ENCODE data around the gene CECR2. TPM values are rescaled to one million over a fixed set of nuclear protein-coding genes. Genes with fewer than 3 reads are reported as not detected.

CECR2 gene
- total and polyA plus RNA-seq, 2 donors, result 0.27 to 0.42 TPM

DNA sequence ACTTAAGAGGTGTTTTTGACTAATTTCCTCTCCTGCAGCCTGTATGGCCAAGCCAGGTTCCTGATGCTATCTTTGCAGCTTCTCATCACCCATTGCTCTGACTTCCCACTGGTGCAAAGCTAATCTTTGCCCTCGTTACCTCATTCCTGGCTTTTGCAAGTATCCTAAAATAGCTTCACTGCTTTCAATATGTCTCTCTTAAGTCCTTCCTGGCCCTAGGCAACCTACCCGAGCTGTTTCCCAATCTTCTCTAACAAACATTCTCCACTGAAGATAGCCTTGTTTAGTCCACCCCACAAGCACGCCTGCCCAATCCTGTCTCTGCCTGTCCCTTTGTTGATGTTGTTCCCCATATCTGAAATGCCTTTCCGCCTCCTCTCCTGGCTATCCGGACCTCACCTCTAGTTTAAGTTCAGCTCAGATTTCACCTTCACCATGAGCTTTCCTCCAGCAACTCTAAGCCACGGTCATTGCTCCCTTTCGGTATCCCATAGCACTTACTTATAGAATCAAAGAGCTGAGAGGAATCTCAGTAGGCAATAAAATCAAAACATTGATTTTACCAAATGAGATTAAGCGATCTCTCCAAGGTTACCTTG lies 30.1 kb upstream of the CECR2 start:
- H3K27me3 ChIP-seq (ENCODE audit: control insufficient read depth in 2 of 2, insufficient read depth in 1 of 2, low read length in 1 of 2), result peaks cover 0 to 2% of the 10 kb centered on the region in 2 donors
- 92% methylated on average over 8 of the region's 8 CpGs for WGBS
- H3K36me3 ChIP-seq (ENCODE audit: control insufficient read depth in 2 of 2, insufficient read depth in 2 of 2, low read length in 1 of 2), result no peaks in the 10 kb centered on the region
- no peak for DNase-seq (ENCODE audit: low read depth in 6 of 9, low spot score in 9 of 9)
- no peak overlapping the region for H3K4me3 ChIP-seq (ENCODE audit: low read length in 2 of 2)
- no peaks in the 10 kb centered on the region for H3K9me3 ChIP-seq (ENCODE audit: control insufficient read depth in 2 of 2, insufficient read depth in 1 of 2, low read length in 1 of 2)
- no peak overlapping the region for H3K27ac ChIP-seq (ENCODE audit: low read depth in 1 of 2, low read length in 1 of 2)
- H3K4me1 ChIP-seq (ENCODE audit: control insufficient read depth in 2 of 2, insufficient read depth in 2 of 2, low read length in 2 of 2), result no peaks in the 10 kb centered on the region

DNA sequence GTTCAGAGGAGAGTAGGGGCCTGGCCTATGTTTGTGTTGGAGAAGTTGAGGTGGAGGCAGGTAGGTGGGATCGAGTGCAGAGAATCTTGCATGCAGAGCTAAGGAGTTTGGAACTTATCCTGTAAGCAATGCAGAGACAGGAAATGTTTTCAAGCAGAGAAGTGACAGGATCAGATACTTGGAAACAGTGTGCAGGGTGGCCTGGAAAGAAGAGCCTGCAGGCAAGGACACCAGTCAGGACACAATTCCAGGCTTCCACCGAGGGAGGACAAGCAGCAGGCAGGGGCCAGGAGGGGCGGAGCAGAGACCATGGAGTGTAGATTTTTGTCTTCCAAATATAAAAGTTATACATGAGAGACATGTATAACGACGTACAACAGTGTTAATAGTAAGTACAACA lies 26.9 kb upstream of the CECR2 start:
- 94% methylated on average over 5 of the region's 5 CpGs for WGBS
- no peaks in the 10 kb centered on the region for H3K4me1 ChIP-seq (ENCODE audit: control insufficient read depth in 2 of 2, insufficient read depth in 2 of 2, low read length in 2 of 2)
- no peak overlapping the region for H3K4me3 ChIP-seq (ENCODE audit: low read length in 2 of 2)
- H3K27ac ChIP-seq (ENCODE audit: low read depth in 1 of 2, low read length in 1 of 2), result no peak overlapping the region
- no peak for DNase-seq (ENCODE audit: low read depth in 6 of 9, low spot score in 9 of 9)
- no peaks in the 10 kb centered on the region for H3K9me3 ChIP-seq (ENCODE audit: control insufficient read depth in 2 of 2, insufficient read depth in 1 of 2, low read length in 1 of 2)
- H3K36me3 ChIP-seq (ENCODE audit: control insufficient read depth in 2 of 2, insufficient read depth in 2 of 2, low read length in 1 of 2), result no peaks in the 10 kb centered on the region
- H3K27me3 ChIP-seq (ENCODE audit: control insufficient read depth in 2 of 2, insufficient read depth in 1 of 2, low read length in 1 of 2), result peaks cover 0 to 2% of the 10 kb centered on the region in 2 donors

DNA sequence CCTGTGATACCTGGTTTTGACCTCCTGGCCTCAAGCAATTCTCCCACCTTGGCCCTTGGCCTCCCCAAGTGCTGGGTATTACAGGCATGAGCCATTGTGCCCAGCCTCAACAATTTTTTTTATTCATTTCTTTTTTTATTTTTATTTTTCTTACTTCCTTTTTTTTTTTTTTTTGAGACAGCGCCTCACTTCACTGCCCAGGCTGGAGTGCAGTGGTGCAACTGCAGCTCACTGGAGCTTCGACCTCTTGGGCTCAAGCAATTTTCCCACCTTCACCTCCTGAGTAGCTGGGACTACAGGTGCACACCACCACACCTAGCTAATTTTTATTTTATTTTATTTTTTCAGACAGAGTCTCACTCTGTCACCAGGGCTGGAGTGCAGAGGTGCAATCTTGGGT lies 25.5 kb upstream of the CECR2 start:
- H3K4me1 ChIP-seq (ENCODE audit: control insufficient read depth in 2 of 2, insufficient read depth in 2 of 2, low read length in 2 of 2), result no peaks in the 10 kb centered on the region
- no peaks in the 10 kb centered on the region for H3K27me3 ChIP-seq (ENCODE audit: control insufficient read depth in 2 of 2, insufficient read depth in 1 of 2, low read length in 1 of 2)
- H3K9me3 ChIP-seq (ENCODE audit: control insufficient read depth in 2 of 2, insufficient read depth in 1 of 2, low read length in 1 of 2), result no peaks in the 10 kb centered on the region
- DNase-seq (ENCODE audit: low read depth in 6 of 9, low spot score in 9 of 9), result no peak
- H3K4me3 ChIP-seq (ENCODE audit: low read length in 2 of 2), result no peak overlapping the region
- WGBS, result 91% methylated on average over 2 of the region's 2 CpGs
- H3K36me3 ChIP-seq (ENCODE audit: control insufficient read depth in 2 of 2, insufficient read depth in 2 of 2, low read length in 1 of 2), result no peaks in the 10 kb centered on the region
- no peak overlapping the region for H3K27ac ChIP-seq (ENCODE audit: low read depth in 1 of 2, low read length in 1 of 2)

DNA sequence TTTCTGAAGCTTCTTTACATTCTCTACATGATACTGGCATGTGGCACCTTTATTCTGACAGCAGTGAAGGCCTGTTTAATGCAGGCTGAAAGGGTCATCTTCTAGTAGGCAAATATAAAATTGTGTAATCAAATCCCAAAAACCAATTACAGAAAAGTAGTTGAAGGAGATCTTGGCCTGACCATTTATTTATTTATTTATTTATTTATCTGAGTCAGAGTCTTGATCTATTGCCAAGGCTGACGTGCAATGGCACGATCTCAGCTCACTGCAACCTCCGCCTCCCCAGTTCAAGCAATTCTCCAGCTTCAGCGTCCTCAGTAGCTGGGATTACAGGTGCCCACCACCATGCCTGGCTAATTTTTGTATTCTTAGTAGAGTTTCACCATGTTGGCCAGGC lies 22.7 kb upstream of the CECR2 start:
- H3K4me1 ChIP-seq (ENCODE audit: control insufficient read depth in 2 of 2, insufficient read depth in 2 of 2, low read length in 2 of 2), result no peaks in the 10 kb centered on the region
- 92% methylated on average over 4 of the region's 4 CpGs for WGBS
- H3K36me3 ChIP-seq (ENCODE audit: control insufficient read depth in 2 of 2, insufficient read depth in 2 of 2, low read length in 1 of 2), result no peaks in the 10 kb centered on the region
- no peaks in the 10 kb centered on the region for H3K9me3 ChIP-seq (ENCODE audit: control insufficient read depth in 2 of 2, insufficient read depth in 1 of 2, low read length in 1 of 2)
- no peak for DNase-seq (ENCODE audit: low read depth in 6 of 9, low spot score in 9 of 9)
- no peak overlapping the region for H3K4me3 ChIP-seq (ENCODE audit: low read length in 2 of 2)
- H3K27ac ChIP-seq (ENCODE audit: low read depth in 1 of 2, low read length in 1 of 2), result no peak overlapping the region
- peaks cover 2 to 3% of the 10 kb centered on the region in 2 donors for H3K27me3 ChIP-seq (ENCODE audit: control insufficient read depth in 2 of 2, insufficient read depth in 1 of 2, low read length in 1 of 2)

DNA sequence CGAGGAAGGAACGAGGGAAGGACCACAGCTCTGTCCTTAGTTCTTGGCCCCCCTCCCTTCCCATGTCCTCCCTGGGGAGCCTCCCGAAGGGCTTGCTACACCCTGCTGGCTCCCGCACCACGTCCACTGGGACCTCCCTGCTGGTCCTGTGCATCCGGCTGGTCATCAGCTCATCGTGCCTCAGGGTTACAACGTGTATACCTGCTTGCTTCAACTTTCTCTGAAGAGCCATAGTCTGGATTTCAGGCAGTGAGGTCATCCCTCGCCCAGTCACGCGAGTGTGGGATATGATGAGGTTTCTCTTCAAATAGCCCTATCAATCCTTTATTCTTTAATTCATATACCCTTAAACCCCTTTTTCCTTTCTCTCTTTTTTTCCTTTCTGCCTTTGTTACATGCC lies 21.5 kb upstream of the CECR2 start:
- no peak for DNase-seq (ENCODE audit: low read depth in 6 of 9, low spot score in 9 of 9)
- Histone ChIP-seq H3K27ac (ENCODE audit: low read depth in 1 of 2, low read length in 1 of 2) (no peak overlapping the region), H3K9me3 (ENCODE audit: control insufficient read depth in 2 of 2, insufficient read depth in 1 of 2, low read length in 1 of 2) (no peaks in the 10 kb centered on the region), H3K36me3 (ENCODE audit: control insufficient read depth in 2 of 2, insufficient read depth in 2 of 2, low read length in 1 of 2) (no peaks in the 10 kb centered on the region), H3K4me3 (ENCODE audit: low read length in 2 of 2) (no peak overlapping the region), H3K27me3 (ENCODE audit: control insufficient read depth in 2 of 2, insufficient read depth in 1 of 2, low read length in 1 of 2) (peaks cover 2 to 3% of the 10 kb centered on the region in 2 donors), H3K4me1 (ENCODE audit: control insufficient read depth in 2 of 2, insufficient read depth in 2 of 2, low read length in 2 of 2) (no peaks in the 10 kb centered on the region)
- WGBS, result 95% methylated on average over 11 of the region's 11 CpGs

DNA sequence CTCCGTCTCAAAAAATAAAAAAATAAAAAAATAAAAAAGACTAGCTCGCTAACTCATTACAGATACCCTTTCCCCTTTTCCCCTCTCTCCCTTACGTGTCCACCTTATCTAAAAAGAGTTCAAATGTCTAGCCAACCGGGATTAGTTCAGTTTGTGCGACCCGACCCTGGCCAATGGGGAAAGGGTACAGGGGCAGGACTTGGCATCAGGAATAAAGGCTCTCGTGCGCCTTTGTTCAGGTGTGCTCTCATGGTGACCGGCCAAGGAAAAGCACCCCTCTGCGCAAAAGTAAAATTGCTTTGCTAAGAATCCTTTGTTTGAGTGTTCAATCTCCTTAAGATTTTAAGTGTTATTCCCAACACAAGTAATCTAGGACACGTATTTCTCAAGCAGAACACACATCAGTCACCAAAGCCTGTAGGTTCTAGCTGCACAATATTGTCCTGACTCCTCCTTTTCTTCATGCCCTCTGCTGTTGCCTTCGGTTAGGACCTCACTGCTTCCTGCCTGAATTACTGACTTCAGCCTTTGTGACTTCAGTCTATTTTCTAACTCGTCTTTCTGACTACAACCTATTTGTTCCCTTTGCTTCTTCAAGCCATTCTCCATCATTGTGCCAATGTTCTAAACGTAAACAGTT lies 20.7 kb upstream of the CECR2 start:
- Histone ChIP-seq H3K9me3 (ENCODE audit: control insufficient read depth in 2 of 2, insufficient read depth in 1 of 2, low read length in 1 of 2) (no peaks in the 10 kb centered on the region), H3K4me3 (ENCODE audit: low read length in 2 of 2) (no peak overlapping the region), H3K27ac (ENCODE audit: low read depth in 1 of 2, low read length in 1 of 2) (no peak overlapping the region), H3K27me3 (ENCODE audit: control insufficient read depth in 2 of 2, insufficient read depth in 1 of 2, low read length in 1 of 2) (peaks cover 2 to 3% of the 10 kb centered on the region in 2 donors), H3K36me3 (ENCODE audit: control insufficient read depth in 2 of 2, insufficient read depth in 2 of 2, low read length in 1 of 2) (no peaks in the 10 kb centered on the region), H3K4me1 (ENCODE audit: control insufficient read depth in 2 of 2, insufficient read depth in 2 of 2, low read length in 2 of 2) (no peaks in the 10 kb centered on the region)
- 86% methylated on average over 14 of the region's 14 CpGs for WGBS
- DNase-seq (ENCODE audit: low read depth in 6 of 9, low spot score in 9 of 9), result no peak

DNA sequence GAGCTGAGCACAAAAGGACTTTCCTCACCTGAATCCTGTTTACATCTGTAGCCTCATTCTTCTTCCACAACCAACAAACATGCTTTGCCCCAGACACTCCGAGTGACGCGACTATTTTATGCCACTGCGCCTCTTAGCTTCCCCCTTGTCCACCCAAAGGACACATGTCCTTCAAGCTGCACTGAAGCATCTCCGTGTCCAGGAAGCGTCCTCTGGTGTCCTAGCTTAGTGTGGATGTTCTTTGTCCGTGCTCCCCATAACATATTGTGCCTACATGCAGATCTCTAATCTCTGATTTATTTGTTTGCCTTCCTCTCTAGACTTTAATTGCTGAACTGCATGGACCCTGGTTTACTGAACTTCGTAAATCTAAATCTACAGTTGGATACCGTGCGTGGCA lies 20.1 kb upstream of the CECR2 start:
- Histone ChIP-seq H3K36me3 (ENCODE audit: control insufficient read depth in 2 of 2, insufficient read depth in 2 of 2, low read length in 1 of 2) (no peaks in the 10 kb centered on the region), H3K4me1 (ENCODE audit: control insufficient read depth in 2 of 2, insufficient read depth in 2 of 2, low read length in 2 of 2) (no peaks in the 10 kb centered on the region), H3K9me3 (ENCODE audit: control insufficient read depth in 2 of 2, insufficient read depth in 1 of 2, low read length in 1 of 2) (no peaks in the 10 kb centered on the region), H3K4me3 (ENCODE audit: low read length in 2 of 2) (no peak overlapping the region), H3K27ac (ENCODE audit: low read depth in 1 of 2, low read length in 1 of 2) (no peak overlapping the region), H3K27me3 (ENCODE audit: control insufficient read depth in 2 of 2, insufficient read depth in 1 of 2, low read length in 1 of 2) (peaks cover 2 to 3% of the 10 kb centered on the region in 2 donors)
- DNase-seq (ENCODE audit: low read depth in 6 of 9, low spot score in 9 of 9), result no peak
- 90% methylated on average over 10 of the region's 10 CpGs for WGBS

DNA sequence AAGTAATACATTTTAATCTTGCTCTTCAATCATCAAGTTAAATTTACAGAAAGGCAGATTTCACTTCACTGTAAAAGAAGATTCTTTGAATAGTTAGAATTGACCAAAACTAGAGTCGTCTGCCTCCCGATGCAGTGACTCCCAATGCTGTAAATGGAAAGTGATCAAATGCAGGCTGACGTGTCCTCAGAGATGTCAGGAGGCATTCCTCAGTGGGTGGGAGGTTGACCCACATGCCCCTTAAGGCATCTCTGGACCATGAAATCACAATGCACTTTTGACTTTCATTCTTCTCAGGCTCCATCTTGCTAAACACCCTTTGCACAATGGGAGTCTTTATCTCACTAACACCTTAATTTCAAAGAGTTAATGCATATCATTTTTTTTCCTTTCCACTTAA lies 19.0 kb upstream of the CECR2 start:
- WGBS, result 92% methylated on average over 3 of the region's 3 CpGs
- Histone ChIP-seq H3K27ac (ENCODE audit: low read depth in 1 of 2, low read length in 1 of 2) (no peak overlapping the region), H3K36me3 (ENCODE audit: control insufficient read depth in 2 of 2, insufficient read depth in 2 of 2, low read length in 1 of 2) (no peaks in the 10 kb centered on the region), H3K27me3 (ENCODE audit: control insufficient read depth in 2 of 2, insufficient read depth in 1 of 2, low read length in 1 of 2) (peaks cover 2 to 3% of the 10 kb centered on the region in 2 donors), H3K4me3 (ENCODE audit: low read length in 2 of 2) (no peak overlapping the region), H3K4me1 (ENCODE audit: control insufficient read depth in 2 of 2, insufficient read depth in 2 of 2, low read length in 2 of 2) (no peaks in the 10 kb centered on the region), H3K9me3 (ENCODE audit: control insufficient read depth in 2 of 2, insufficient read depth in 1 of 2, low read length in 1 of 2) (no peaks in the 10 kb centered on the region)
- DNase-seq (ENCODE audit: low read depth in 6 of 9, low spot score in 9 of 9), result no peak

DNA sequence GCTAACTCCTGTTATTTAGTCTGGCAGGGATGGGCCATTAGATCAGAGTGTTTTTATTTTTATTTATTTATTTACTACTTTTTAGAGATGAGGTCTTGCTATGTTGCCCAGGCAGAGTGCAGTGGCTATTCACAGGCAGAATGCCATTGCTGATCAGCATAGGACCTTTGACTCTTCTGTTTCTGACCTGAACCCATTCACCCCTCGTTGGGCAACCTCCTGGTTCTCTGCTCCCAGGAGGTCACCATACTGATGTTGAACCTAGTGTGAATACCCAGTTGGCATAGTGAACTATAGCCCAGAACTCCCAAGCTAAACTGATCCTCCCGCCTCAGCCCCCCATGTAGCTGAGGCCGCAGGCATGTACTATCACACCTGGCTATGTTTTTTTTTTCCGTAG lies 16.5 kb upstream of the CECR2 start:
- 94% methylated on average over 4 of the region's 4 CpGs for WGBS
- no peak overlapping the region for H3K27ac ChIP-seq (ENCODE audit: low read depth in 1 of 2, low read length in 1 of 2)

More for the DNA sequence above, 16.5 kb upstream of the CECR2 start:
- no peaks in the 10 kb centered on the region for H3K4me1 ChIP-seq (ENCODE audit: control insufficient read depth in 2 of 2, insufficient read depth in 2 of 2, low read length in 2 of 2)
- H3K4me3 ChIP-seq (ENCODE audit: low read length in 2 of 2), result no peak overlapping the region
- DNase-seq (ENCODE audit: low read depth in 6 of 9, low spot score in 9 of 9), result no peak
- H3K9me3 ChIP-seq (ENCODE audit: control insufficient read depth in 2 of 2, insufficient read depth in 1 of 2, low read length in 1 of 2), result no peaks in the 10 kb centered on the region
- peaks cover 2 to 3% of the 10 kb centered on the region in 2 donors for H3K27me3 ChIP-seq (ENCODE audit: control insufficient read depth in 2 of 2, insufficient read depth in 1 of 2, low read length in 1 of 2)
- H3K36me3 ChIP-seq (ENCODE audit: control insufficient read depth in 2 of 2, insufficient read depth in 2 of 2, low read length in 1 of 2), result no peaks in the 10 kb centered on the region
